Dendritic cell treated with granulocyte-macrophage colony-stimulating factor and Interleukin-4, amounts not matched to agents 40 ng/mL and 50 ng/mL, for 4 days (primary cell): ENCODE measurements around the gene CPM.
"Not testable (repeated sequence)": the region's sequence is repeated elsewhere in the genome, so short reads cannot be mapped to it uniquely, and the experiment has no call there.

ENCODE experiments used
- H3K27ac Mint-ChIP-seq: one replicate; pipeline ENCODE4 v1.8.0; 2022; ENCODE audit warnings: mild to moderate bottlenecking, mixed read lengths
- H3K27me3 Mint-ChIP-seq: one replicate; pipeline ENCODE4 v1.8.0; 2022; ENCODE audit warnings: mild to moderate bottlenecking, mixed read lengths
- H3K36me3 Mint-ChIP-seq: one replicate; pipeline ENCODE4 v1.8.0; 2022; ENCODE audit warnings: low read depth, mixed read lengths
- H3K4me1 Mint-ChIP-seq: one replicate; pipeline ENCODE4 v1.8.0; 2022; ENCODE audit warnings: low read depth, mixed read lengths
- H3K4me3 Mint-ChIP-seq: one replicate; pipeline ENCODE4 v1.8.0; 2022; ENCODE audit warnings: mild to moderate bottlenecking, moderate library complexity, mixed read lengths
- H3K9me3 Mint-ChIP-seq: one replicate; pipeline ENCODE4 v1.8.0; 2022; ENCODE audit warnings: mixed read lengths
- intact Hi-C: fragments of 100-400 bp; cut with micrococcal nuclease; formaldehyde crosslinking; loops from one replicate; pipeline ENCODE4 v1.15.0; 2022

CPM gene

GRCh38 chr12:68855111-68855510, 77.9 kb downstream of the CPM start:
- Mint-ChIP-seq H3K36me3 (peaks cover 53% of the 10 kb centered on the region), H3K9me3 (no peaks in the 10 kb centered on the region), H3K4me1 (no peaks in the 10 kb centered on the region), H3K4me3 (no peak overlapping the region), H3K27ac (no peak overlapping the region), H3K27me3 (no peaks in the 10 kb centered on the region)
- intact Hi-C loops: no loop called here

GRCh38 chr12:68854554-68854953, 78.4 kb downstream of the CPM start:
- H3K4me1 Mint-ChIP-seq: no peaks in the 10 kb centered on the region
- H3K27ac Mint-ChIP-seq: no peak overlapping the region
- no peaks in the 10 kb centered on the region for H3K27me3 Mint-ChIP-seq
- no peak overlapping the region for H3K4me3 Mint-ChIP-seq
- intact Hi-C loops: no loop called here
- no peaks in the 10 kb centered on the region for H3K9me3 Mint-ChIP-seq
- peaks cover 47% of the 10 kb centered on the region for H3K36me3 Mint-ChIP-seq

DNA sequence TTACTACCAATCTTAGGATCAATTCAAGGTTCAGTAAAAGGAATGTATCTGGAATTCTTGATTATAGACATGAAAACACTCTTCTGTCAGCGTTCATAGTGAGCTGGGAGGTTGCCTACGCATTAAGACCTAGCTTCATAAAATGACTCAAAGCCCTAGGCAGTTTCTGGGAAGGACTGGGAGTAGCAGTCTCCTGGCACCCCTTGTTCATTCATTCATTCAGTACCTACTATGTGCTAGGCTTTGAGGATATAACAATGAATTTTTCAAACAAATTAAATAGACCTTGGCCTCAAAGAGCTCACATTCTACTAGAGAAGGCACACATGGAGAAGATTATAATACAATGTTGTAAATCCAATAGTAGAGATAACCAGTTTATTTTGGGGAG, 78.9 kb downstream of the CPM start:
- H3K4me1 Mint-ChIP-seq: no peaks in the 10 kb centered on the region
- peaks cover 47% of the 10 kb centered on the region for H3K36me3 Mint-ChIP-seq
- no peaks in the 10 kb centered on the region for H3K9me3 Mint-ChIP-seq
- no peak overlapping the region for H3K27ac Mint-ChIP-seq
- no peak overlapping the region for H3K4me3 Mint-ChIP-seq
- no peaks in the 10 kb centered on the region for H3K27me3 Mint-ChIP-seq
- intact Hi-C loops: no loop called here

GRCh38 chr12:68853396-68854077, 79.4 kb downstream of the CPM start:
- Mint-ChIP-seq H3K36me3 (peaks cover 43% of the 10 kb centered on the region), H3K27me3 (no peaks in the 10 kb centered on the region), H3K9me3 (no peaks in the 10 kb centered on the region), H3K4me3 (no peak overlapping the region), H3K27ac (no peak overlapping the region), H3K4me1 (no peaks in the 10 kb centered on the region)
- intact Hi-C loops: no loop called here

DNA sequence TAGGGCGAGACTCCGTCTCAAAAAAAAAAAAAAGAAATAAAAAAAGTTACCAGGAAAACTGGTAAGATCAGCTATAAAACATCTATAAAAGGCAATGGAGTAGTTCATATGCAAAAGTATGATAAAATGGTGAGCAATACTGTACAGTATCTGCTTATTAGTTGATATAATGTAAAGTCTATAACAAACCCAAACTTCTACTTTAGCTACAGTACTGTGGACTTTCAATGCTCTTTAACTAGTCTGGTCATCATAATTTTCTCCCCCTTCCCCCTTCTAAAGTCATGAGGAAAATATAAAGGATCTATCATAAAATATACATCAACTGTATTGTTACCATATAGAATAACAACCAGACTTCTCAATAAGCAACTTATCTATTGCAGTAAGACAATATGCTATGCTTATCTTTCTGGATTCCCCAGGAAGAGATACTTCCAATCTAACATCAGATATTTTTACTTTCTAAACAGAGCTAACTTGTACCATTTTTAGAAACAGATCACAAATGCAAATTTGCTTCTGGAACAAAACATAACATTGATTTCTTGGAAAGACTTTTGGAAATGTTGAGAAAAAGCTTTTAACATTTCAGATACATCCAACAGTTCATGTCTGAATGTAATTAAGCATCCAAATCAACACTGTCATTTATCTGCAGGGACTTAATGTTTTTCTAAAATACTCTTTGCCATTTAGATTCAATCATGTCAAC, 81.2 kb downstream of the CPM start:
- Mint-ChIP-seq H3K4me1 (no peaks in the 10 kb centered on the region), H3K27ac (no peak overlapping the region), H3K27me3 (no peaks in the 10 kb centered on the region), H3K4me3 (no peak overlapping the region), H3K36me3 (peaks cover 26% of the 10 kb centered on the region), H3K9me3 (no peaks in the 10 kb centered on the region)
- intact Hi-C loops: no loop called here

DNA sequence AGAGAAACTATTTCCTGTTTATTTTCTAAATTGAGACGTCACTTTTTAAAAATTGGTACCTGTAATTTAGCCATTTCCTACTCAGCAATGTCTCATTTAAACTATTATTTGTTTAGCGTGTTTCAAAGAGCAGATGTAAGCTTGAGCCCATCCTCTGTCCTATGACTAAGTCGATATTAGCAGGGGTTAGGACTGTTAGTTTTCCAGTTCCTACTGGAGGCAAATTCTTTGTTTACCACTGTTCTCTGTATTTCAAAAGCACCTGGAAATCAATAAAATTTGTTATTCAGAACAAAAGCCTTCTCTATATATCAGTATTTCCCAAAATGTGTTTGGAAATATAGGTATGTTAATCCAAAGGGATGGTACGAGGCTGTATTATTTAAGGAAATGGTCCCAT, 82.6 kb downstream of the CPM start:
- intact Hi-C loops: no loop called here
- H3K27ac Mint-ChIP-seq: no peak overlapping the region
- no peaks in the 10 kb centered on the region for H3K4me1 Mint-ChIP-seq
- peaks cover 20% of the 10 kb centered on the region for H3K36me3 Mint-ChIP-seq
- H3K27me3 Mint-ChIP-seq: no peaks in the 10 kb centered on the region
- H3K9me3 Mint-ChIP-seq: no peaks in the 10 kb centered on the region
- H3K4me3 Mint-ChIP-seq: no peak overlapping the region

GRCh38 chr12:68846811-68847210, 86.2 kb downstream of the CPM start:
- intact Hi-C loops: no loop called here
- H3K4me1 Mint-ChIP-seq: no peaks in the 10 kb centered on the region
- H3K27me3 Mint-ChIP-seq: no peaks in the 10 kb centered on the region
- H3K27ac Mint-ChIP-seq: no peak overlapping the region
- H3K4me3 Mint-ChIP-seq: no peak overlapping the region
- peaks cover 42% of the 10 kb centered on the region for H3K36me3 Mint-ChIP-seq
- H3K9me3 Mint-ChIP-seq: no peaks in the 10 kb centered on the region

DNA sequence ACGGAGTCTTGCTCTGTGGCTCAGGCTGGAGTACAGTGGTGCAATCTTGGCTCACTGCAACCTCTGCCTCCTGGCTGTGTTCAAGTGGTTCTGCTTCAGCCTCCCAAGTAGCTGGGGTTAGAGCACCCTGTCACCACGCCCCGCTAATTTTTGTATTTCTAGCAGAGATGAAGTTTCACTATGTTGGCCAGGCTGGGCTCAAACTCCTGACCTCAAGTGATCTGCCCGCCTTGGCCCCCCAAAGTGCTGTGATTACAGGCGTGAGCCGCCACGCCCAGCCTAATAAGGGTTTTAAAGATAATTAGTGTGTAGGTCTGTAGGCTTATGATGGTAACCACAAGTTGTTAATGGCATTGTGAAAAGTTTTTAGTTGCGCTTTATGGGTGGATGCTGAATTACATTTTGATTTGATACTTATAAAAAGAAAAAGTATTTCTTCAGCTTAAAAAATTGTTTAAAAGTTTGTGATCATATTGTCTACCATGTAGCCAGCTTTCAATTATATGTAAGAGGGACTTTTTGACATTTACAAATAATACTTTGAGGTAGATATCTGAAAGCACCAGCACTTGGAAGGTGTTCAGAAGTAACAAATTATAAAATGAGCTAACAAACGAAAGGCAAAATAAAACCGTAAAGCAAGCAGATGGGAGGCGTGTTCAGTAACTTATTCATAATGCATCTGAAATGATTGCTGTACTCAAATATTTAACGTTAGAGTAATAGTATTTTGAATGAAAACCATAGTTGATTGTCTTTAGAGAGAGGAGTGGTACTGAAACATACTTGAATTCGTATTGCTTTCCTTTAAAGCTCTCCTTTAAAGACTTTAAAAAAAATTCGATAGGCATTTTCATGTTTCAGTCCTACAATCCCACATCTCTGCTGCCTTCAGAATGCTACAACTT, 87.9 kb downstream of the CPM start:
- no peaks in the 10 kb centered on the region for H3K27me3 Mint-ChIP-seq
- intact Hi-C loops: no loop called here
- no peaks in the 10 kb centered on the region for H3K4me1 Mint-ChIP-seq
- no peak overlapping the region for H3K27ac Mint-ChIP-seq
- peaks cover 60% of the 10 kb centered on the region for H3K36me3 Mint-ChIP-seq
- no peaks in the 10 kb centered on the region for H3K9me3 Mint-ChIP-seq
- H3K4me3 Mint-ChIP-seq: no peak overlapping the region

- no peak overlapping the region for H3K4me3 Mint-ChIP-seq
- no peaks in the 10 kb centered on the region for H3K27me3 Mint-ChIP-seq
- peaks cover 66% of the 10 kb centered on the region for H3K36me3 Mint-ChIP-seq
- H3K9me3 Mint-ChIP-seq: no peaks in the 10 kb centered on the region
- no peak overlapping the region for H3K27ac Mint-ChIP-seq
- intact Hi-C loops: no loop called here
- no peaks in the 10 kb centered on the region for H3K4me1 Mint-ChIP-seq
Measured at GRCh38 chr12:68844318-68844745, 88.6 kb downstream of the CPM start.

DNA sequence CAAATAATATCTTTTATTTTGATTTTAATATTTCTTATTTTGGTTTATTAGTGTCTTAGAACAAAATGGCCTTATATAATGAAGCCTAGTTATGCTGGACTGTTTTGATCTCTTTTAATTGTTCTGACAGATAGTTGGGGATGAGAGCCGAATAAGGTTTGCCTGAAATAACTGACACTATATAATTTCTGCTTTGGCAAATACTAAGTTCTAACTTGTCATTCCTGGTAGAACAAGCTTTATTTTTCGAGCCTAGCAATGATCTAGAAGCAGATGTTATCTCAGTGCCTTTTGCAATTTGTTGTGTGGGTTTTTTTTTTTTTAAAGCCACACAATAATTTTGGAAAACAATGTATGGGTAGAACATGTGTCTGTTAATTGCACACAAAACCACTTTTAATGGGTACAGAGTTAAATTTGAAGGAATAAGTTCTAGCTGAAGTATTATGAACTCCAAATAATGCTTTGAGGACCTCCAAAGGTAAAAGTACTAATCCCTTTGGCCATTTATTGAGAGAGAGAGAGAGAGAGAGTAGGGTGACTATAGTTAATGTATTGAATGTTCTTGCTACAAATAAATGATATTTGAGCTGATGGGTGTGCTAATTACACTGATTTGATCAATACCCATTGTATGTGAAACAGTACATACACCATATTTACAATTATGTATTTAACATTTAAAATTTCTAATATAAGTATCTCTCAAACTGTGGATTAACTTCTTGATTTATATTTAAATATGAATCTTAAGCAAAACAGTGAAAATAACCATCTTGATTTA, 90.0 kb downstream of the CPM start:
- Mint-ChIP-seq H3K27me3 (no peaks in the 10 kb centered on the region), H3K4me3 (no peak overlapping the region), H3K36me3 (peaks cover 77% of the 10 kb centered on the region), H3K4me1 (no peaks in the 10 kb centered on the region), H3K27ac (no peak overlapping the region), H3K9me3 (no peaks in the 10 kb centered on the region)
- intact Hi-C loops: no loop called here

- H3K27ac Mint-ChIP-seq: no peak overlapping the region
- no peaks in the 10 kb centered on the region for H3K9me3 Mint-ChIP-seq
- intact Hi-C loops: no loop called here
- H3K4me1 Mint-ChIP-seq: no peaks in the 10 kb centered on the region
- no peaks in the 10 kb centered on the region for H3K27me3 Mint-ChIP-seq
- no peak overlapping the region for H3K4me3 Mint-ChIP-seq
- peaks cover 82% of the 10 kb centered on the region for H3K36me3 Mint-ChIP-seq
Measured at GRCh38 chr12:68842123-68842522, 90.8 kb downstream of the CPM start.

GRCh38 chr12:68841717-68842116, 91.3 kb downstream of the CPM start:
- intact Hi-C loops: no loop called here
- Mint-ChIP-seq H3K9me3 (no peaks in the 10 kb centered on the region), H3K36me3 (peaks cover 86% of the 10 kb centered on the region)

DNA sequence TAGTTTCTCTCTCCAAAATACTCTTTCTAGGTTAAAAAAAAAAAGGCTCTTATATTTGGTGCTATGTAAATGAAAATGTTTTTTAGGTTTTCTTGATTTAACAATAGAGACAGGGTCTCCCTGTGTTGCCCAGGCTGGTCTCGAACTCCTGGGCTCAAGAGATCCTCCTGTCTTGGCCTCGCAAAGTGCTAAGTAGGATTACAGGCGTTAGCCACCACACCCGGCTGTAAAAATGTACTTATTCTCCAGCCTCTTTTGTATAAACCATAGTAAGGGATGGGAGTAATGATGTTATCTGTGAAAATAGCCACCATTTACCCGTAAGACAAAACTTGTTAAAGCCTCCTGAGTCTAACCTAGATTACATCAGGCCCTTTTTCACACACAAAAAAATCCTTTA, 91.8 kb downstream of the CPM start:
- H3K27me3 Mint-ChIP-seq, intact Hi-C loops, H3K27ac Mint-ChIP-seq, H3K9me3 Mint-ChIP-seq, H3K4me3 Mint-ChIP-seq, H3K4me1 Mint-ChIP-seq: not testable (repeated sequence)
- H3K36me3 Mint-ChIP-seq: peaks cover 91% of the 10 kb centered on the region

More at GRCh38 chr12:68841717-68842116, 91.3 kb downstream of the CPM start:
- H3K4me3 Mint-ChIP-seq: no peak overlapping the region
- H3K27me3 Mint-ChIP-seq: no peaks in the 10 kb centered on the region
- no peak overlapping the region for H3K27ac Mint-ChIP-seq
- no peaks in the 10 kb centered on the region for H3K4me1 Mint-ChIP-seq
